HG02970 (cell line): ENCODE data around the gene BMPR2.
"Not testable (repeated sequence)": the region's sequence is repeated elsewhere in the genome, so short reads cannot be mapped to it uniquely, and the experiment has no call there.

Experiments
- ATAC-seq: cut with Tn5 transposase; IDR thresholded peaks from one replicate; pipeline ENCODE4 v1.9.1; 2021; ENCODE audit warnings: mild to moderate bottlenecking, moderate library complexity, moderate number of reproducible peaks; ENCODE audit not compliant: unreplicated experiment, low FRiP score

BMPR2 gene

DNA sequence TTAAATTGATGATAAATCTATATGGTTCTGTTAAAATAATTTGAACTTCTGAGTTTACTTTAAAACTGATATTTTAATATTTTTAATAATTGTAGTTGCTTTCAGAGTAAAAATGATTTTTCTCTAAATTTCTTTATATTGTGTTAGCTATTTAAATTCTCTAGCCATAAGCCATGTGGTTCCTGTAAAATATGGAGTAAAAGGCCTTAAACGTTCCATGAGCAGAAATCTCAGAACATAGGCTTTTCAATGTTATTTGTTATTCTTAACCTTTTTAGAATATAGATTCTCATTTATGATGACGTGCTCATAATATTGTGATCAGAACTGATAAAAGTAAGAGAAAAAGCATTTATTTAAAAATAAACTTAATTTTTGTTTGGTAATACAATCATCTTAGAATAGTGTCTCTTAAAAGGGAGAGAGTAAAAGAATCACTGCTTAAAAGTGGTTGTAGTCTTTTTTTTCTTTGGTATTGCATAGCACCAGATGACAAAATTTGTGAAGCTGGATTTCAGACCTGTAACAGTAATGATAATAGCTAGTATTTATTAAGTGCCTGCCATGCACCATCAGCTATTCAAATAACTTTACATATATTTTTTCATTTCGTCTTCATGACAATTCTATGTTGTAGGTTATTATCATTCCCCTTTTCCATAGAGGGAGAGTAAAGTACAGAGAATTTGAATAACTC, 2.7 kb downstream of the BMPR2 start:
- ATAC-seq: no peak

DNA sequence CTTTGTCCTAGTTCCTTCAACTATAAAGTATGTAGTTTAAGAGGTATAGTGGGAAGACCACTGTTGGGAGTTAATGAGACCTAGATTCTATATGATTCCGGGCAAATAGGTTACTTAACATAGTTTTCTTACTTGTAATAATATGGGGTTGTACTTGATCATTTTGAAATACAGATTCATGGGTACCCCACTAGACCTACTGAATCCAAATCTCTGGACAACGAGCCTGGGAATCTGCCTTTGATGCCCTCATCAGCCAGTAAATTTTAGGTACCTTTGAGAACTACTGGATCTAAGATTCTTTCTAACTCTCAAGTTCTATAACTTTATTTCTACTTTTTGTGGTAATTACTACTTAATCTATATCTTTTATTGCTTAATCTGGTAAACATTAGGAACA, 6.6 kb downstream of the BMPR2 start:
- ATAC-seq: no peak

DNA sequence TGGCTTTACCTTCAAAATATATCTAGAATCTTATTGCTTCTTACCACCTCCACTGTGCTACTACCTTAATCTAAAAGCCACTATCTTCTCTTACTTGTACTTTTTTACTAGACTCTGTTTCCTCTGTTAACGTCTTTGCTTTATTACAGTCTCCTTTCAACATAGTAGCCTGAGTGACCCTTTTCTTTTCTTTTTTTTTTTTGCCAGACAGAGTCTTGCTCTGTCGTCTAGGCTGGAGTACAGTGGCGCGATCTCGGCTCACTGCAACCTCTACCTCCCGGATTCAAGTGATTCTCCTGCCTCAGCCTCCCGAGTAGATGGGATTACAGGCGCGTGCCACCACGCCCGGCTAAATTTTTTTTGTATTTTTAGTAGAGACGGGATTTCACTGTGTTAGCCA, 10.4 kb downstream of the BMPR2 start:
- not testable (repeated sequence) for ATAC-seq

DNA sequence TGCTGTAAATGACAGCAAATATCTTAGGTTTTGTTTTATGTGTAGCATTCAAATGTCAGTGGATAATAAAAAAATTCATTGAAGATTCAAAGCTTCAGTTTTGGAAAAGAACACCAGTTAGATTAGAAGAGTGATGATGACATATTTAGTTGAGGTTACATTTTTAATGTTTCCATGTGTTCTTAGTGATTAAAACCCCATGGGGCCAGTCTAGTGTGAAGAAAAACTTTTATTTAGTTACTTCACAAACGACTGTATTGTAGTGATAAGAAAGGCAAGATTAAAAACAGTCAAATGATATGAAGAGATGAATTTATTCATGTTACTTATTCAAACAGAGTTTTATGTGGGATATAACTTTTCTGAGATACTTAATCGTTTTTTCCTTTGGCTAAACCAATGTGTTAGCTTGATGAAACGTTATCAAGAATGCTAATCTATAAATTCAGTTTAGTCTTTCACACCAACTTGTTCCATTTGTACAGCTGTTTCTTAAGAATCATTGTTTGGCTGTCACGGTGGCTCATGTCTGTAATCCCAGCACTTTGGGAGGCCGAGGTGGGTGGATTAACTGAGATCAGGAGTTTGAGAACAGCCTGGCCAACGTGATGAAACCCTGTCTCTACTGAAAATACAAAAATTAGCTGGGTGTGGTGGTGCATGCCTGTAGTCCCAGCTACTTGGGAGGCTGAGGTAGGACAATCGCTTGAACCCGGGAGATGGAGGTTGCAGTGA, 11.6 kb downstream of the BMPR2 start:
- ATAC-seq: no peak

DNA sequence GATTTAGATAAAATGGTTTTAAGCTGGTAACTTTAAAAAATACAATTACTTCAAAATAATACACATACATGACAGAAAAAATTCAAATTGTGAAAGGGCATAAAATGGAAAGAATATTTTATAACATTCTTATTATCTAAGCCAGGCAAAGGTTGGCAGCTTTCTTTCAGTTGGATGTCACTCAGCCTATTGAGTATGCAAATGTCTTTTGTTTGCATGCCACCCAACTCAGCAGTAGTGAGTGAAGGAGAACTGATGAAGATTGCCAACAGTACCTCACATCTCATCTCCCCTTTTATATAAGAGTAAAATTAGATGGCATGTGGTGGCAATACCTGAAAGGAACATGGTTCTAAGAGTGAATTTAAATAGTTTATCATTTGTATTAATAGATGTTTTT, 24.8 kb downstream of the BMPR2 start:
- ATAC-seq: no peak

DNA sequence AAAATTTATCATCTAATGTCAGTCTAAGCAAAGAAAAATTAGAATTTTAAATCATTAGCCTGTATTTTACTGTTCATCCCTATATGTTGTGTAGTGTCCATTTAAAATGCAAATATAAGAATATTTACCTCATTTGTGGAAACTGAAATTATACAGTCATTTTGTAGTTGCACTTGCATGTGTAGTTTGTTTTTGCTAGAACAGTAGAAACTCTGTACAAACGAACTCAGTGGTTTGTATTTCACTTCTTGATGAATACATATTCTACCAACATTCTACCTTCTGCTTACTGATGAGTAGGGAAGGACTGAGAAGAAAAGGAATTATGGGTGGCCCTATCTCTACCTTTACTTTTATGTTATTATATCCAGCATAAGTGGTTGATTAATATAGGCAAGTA, 29.7 kb downstream of the BMPR2 start:
- ATAC-seq: no peak

DNA sequence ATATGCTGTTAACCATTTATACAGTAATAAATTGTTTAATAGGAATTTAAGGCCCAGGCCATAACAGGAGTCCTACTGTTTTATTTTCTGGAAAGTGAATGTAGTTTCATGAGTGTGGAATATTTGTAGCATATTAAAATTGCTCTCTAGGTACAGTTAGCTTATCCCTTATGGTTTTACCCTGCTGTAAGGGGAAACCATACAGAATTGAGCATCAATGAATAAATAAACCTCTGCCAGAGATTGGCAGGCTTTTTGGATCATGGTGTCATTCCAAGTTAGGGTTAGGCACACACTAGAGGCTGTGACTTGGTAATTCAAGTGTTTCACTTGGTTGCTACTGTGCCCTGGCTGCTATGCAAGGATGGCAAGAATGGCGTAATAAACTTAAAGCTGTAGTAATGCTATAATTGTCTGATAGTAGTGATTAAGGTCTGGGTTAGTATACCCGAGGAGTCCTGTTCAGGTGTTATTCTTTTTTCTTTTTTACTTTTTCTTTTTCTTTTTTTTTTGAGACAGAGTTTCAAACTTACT, 30.4 kb downstream of the BMPR2 start:
- ATAC-seq: no peak

DNA sequence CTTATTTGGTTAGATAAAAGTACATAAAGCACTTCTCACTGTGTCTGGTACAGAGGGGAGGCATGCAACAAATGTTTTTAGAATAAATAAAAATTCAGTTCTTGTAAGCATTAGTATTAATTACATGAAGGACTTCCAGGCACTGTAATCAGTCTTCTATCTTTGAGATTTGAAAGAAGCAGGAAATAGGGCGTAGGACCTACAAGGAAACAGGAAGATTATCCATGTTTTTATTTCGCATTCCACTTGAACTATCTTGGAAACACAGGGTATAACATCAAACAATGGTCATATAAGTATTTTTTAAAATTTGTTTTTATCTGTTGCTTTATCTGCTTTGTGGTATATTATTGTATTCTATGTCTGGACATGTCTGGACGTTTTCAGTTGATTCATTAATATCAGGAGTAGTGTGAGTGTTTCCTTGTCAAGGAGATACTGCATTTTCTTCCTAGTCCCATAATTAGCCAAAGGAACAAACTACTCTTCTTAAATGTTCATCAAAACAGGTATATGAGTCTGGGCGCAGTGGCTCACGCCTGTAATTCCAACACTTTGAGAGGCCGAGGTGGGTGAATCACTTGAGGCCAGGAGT, 32.5 kb downstream of the BMPR2 start:
- no peak for ATAC-seq

DNA sequence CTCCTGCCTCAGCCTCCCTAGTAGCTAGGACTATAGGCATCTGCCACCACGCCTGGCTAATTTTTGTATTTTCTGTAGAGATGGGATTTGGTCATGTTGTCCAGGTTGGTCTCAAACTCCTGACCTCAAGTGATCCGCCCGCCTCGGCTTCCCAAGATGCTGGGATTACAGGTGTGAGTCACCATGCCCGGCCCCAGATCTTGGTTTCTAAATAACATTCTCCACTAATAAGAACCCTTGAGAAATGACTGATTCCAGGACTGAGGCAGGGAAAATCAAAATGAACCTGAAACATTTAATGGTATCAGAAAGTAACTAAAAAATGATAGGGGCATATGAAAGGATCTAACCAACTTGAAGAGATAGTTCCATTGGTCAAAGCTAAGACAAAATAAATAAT, 34.0 kb downstream of the BMPR2 start:
- ATAC-seq: no peak

DNA sequence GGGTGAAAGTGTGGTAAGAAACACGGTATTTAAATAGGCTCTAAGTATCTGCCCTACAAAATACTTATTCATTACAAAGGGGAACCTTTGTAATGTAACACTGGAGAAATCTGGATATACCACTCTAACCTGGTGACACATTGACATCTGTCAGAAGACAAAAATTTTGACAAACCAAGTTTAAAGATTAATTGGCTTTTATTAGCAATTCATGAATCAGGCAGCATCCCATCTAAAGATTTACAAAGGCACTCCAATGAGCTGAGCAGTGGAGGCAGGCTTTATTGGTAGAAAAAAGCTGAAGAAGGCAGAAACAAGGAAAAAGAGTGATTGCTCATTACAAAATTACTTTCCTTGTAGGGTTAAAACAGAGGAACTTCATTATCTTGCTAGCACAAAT, 35.0 kb downstream of the BMPR2 start:
- no peak for ATAC-seq

DNA sequence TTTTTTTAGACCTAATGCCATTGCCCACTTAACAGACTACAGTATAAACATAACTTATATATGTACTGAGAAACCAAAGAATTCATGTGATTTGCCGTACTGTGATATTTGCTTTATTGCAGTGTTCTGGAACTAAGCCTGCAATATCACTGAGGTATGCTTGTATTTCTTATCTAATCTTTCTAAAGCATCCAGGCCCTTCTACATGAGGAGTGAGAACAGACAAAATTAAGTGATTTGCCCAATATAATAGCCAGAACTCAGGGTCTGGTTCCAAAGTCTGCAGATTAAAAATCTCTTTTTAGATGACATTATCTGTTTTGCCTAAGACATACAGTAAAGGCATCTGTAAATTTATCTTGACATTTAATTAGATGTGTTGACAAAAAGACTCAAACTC, 41.9 kb downstream of the BMPR2 start:
- no peak for ATAC-seq

DNA sequence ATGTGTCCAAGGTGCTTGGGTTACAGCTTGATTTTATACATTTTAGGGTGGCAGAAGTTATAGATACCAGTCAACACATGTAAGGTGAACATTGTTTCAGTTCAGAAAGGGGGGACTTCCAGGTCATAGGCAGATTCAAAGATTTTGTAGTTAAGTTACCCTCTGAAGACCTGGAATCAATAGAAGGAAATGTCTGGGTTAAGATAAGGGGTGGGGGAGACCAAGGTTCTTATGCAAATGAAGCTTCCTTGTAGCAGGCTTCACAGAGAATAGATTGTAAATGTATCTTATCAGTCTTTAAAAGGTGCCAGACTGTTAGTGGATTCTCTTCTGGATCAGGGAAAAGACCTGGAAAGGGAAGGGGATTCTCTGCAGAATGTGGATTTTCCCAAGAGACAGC, 42.4 kb downstream of the BMPR2 start:
- ATAC-seq: no peak

DNA sequence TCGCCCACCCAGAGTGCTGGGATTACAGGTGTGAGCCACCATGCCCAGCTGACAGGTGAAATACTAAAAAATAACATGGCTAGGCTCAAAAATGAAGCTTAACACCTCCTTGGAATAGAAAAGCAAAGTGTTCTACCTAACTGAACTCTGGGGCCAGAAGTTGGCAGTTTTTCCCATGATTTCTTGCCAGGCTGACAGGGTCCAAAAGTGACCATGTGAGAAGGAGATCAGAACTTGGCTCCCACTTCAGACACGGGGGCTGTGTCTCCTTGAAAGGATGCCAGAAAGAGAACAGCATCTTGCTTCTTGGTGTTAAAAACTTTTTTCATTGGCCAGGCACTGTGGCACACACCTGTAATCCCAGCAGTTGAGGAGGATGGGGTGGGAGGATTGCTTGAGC, 47.0 kb downstream of the BMPR2 start:
- ATAC-seq: no peak

DNA sequence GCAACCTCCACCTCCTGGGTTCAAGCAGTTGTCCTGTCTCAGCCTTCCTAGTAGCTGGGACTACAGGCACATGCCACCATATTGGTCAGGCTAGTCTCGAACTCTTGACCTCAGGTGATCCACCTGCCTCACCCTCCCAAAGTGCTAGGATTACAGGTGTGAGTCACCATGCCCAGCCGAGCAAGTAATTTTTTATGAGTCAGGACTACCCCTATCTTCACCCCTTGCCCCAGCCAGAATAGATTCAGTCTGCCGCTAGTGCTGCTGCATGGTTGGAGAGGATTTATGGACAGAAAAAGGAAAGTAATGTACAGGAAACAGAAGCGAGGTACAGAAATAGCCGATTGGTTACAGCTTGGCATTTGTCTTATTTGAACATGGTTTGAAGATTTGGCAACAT, 48.9 kb downstream of the BMPR2 start:
- no peak for ATAC-seq

DNA sequence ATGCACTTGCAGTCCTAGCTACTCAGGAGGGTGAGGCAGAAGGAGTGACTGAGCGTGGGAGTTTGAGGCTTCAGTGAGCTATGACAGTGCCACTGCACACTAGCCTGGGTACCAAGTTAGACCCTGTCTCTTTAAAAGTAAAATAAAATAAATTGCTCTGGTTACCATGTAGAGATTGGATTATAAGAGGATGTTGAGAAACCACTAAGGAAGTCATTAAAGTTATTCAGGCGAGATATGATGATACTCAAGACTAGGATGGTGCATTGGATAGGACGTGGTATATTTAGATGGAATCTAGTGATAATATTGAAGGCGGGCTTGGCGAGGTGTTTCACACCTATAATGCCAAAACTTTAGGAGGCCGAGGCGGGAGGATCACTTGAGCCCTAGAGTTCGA, 50.6 kb downstream of the BMPR2 start:
- no peak for ATAC-seq

DNA sequence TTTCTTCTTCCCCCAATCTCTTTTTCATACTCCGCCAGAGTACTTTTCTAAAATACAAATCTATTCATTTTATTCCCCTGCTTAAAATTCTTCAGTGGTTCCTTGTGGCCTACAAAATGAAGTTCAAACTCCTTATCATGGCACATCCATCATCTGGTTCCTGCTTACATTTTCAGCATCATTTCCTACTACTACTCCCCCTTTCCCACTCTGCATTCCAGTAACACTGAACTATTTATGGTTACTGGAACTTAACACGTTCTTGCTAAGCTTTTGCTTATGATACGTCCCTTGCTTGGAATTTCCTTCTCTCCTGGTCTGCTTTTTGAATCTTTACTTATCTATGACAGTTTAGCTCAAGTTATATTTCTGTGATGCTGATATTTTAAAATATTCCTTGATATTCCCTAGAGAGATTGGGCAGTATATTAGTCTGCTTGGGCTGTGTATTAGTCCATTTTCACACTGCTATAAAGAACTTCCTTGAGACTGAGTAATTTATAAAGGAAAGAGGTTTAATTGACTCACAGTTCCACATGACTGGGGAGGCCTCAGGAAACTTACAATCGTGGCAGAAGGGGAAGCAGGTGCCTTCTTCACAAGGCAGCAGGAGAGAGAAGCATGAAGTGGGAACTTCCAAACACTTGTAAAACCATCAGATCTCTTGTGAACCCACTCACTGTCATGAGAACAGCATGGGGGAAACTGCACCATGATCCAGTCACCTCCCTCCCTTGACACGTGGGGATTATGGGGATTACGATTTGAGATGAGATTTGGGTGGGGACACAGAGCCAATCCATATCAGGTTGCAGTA, 53.2 kb downstream of the BMPR2 start:
- ATAC-seq: no peak

DNA sequence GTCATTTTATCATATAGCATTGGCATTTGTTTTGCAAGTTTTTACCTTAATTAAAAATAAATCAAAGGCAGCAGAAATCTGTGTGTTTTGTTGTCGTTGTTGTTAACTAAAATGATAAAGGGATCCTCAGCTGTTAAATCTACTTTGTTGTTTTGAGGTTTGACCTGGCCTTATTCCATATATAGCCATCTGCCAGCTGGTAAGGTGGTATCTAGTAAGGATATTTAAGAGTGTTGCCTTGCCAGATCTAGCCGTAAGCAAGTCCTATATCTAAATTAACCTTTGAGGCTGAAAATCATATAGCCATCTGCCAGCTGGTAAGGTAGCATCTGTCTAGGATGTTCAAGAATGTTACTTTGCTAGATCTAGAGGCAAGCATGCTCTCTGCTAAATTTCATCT, 56.6 kb downstream of the BMPR2 start:
- no peak for ATAC-seq

DNA sequence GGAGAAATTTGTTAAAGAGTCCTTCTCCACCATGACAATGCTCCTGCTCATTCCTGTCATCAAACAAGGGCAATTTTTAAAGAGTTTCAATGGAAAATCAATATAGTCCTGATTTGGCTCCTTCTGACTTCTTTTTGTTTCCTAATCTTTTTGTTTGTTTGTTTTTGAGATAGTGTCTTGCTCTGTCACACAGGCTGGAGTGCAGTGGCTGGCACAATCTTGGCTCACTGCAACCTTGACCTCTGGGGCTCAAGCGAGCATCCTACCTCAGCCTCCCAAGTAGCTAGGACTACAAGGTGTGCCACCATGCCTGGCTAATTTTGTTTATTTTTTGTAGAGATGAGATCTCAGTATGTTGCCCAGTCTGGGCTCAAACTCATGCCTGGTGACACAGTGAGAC, 58.3 kb downstream of the BMPR2 start:
- ATAC-seq: no peak

DNA sequence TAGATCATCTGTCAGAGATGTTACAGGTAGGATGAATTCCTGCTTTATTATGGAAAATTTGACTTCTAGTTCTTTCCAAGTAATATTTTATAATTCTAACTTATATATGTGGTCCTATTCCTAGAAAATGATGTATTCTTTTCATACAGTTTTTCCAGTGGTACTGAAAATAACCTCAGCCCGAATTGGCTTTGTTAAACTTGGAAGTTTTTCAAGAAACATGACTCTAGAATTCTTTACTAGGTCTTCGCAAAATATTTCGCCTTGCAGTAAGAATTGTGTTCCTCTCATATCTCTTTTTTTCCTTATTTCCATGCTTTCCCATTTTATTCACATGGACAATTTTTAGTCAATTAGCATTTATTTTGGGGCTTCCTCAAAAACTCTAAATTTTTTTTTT, 60.5 kb downstream of the BMPR2 start:
- no peak for ATAC-seq

DNA sequence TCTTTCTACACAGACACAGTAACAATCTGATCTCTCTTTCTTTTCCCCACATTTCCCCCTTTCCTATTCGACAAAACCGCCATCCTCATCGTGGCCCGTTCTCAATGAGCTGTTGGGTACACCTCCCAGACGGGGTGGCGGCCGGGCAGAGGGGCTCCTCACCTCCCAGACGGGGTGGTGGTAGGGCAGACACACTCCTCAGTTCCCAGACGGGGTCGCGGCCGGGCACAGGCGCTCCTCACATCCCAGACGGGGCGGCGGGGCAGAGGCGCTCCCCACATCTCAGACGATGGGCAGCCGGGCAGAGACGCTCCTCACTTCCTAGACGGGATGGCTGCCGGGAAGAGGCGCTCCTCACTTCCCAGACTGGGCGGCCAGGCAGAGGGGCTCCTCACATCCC, 64.0 kb downstream of the BMPR2 start:
- not testable (repeated sequence) for ATAC-seq

DNA sequence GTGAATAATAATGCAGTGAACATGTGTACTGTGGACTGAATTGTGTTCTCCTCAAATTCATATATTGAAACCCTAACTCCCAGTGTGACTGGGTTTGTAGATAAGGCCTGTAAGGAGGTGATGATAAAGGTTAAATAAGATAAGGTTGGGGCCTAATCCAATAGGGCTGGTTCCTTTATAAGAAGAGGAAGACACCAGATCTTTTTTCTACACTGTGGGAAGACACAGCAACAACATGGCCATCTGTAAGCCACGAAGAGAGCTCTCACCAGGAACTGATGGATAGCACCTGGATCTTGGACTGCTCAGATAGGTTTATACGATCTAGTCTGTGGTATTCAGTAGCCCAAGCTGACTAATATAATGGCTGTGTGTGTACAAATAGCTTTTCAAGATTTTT, 66.8 kb downstream of the BMPR2 start:
- no peak for ATAC-seq
